UCSD-AML1 (cell line): ENCODE measurements around the gene ALDH1A3.

ENCODE experiments used
- DNase-seq: peaks from one replicate; lab custom pipeline; 2025; ENCODE audit not compliant: unreplicated experiment; lab: John Stamatoyannopoulos, UW

Gene ALDH1A3

DNA sequence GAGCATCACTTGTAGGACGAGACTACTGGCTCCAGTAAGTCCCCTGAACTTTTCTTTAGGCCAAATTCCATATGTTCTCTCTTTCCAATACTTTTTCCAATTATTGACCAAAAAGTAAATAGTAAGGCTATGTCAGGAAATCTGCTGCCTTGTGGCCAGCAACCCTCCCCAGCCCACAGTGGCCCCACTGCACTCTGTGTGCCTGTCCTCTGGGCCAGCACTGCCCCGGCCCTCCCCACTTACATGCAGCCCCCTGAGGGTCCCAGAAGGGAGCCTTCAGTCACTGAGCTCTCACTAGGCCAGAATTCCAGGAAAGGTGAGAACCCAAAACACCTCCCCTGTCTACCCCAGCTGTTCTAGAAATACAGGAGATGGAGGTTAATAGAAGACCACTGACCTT is 21.3 kb upstream of the ALDH1A3 start:
- no peak for DNase-seq

DNA sequence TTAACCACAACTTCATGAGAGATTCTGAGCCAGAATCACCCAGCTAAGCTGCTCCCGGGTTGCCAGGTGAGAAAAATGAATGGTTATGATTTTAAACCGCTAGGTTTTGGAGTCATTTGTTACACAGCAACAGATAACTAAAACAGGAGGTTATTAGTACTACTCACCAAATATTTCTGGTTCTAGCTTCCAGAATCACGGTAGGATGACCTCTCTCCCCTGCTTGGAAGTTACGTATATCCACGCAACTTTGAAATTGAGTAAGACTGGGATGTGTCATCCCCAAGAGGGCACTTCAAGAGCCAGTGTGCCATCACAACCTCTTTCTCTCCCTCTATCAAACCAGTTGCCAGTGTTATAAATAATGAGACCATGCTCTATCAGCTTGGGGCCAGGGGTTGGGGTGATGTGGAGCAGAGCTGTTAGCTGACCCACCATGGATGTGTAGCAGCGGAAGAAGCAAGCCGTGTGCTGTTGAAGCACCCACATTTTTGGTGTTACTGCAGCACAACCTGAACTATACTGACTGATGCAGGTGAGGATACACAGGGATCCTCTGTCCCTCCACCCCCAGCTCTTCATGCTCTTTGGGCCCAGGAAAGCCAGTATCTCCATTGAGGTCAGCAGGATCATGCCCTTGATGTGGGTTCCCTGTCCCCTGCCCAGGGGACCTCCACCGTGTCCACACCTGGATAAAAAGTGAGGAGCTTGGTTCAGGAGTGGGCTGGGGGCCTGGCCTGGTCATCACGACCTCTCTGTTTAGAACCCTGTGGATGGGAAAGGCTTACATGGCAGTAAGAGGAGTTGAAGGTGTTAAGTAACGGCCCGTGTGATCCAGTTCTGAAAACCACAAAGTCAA is 19.4 kb upstream of the ALDH1A3 start:
- no peak for DNase-seq

- DNase-seq, result no peak
Measured at GRCh38 chr15:100860829-100861510, 18.7 kb upstream of the ALDH1A3 start.

DNA sequence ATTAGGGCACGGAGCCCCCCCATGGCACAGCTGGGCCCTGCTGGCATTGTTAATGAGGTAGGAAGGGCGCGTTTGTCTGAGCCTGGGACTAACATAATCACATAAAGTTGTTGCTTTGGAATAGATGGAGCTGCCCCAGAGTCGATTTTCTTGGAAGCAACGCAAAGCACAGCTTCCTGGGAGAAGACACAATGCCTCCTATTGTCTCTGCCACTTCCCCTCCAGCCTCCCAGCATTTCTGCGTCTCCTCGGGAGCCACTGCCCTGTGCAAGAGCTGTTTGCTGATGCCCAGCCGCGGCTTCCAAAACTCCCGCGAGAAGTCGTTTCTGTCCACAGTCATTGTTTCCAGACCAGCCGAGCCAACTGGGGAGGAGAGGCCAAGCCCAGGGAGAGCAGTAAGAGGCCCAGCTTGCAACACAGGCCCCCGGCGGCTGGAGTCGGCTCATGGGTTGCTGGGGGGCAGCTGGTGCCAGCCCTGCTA is 18.1 kb upstream of the ALDH1A3 start:
- DNase-seq, result no peak

GRCh38 chr15:100862162-100862561 is 17.5 kb upstream of the ALDH1A3 start:
- DNase-seq, result no peak

DNA sequence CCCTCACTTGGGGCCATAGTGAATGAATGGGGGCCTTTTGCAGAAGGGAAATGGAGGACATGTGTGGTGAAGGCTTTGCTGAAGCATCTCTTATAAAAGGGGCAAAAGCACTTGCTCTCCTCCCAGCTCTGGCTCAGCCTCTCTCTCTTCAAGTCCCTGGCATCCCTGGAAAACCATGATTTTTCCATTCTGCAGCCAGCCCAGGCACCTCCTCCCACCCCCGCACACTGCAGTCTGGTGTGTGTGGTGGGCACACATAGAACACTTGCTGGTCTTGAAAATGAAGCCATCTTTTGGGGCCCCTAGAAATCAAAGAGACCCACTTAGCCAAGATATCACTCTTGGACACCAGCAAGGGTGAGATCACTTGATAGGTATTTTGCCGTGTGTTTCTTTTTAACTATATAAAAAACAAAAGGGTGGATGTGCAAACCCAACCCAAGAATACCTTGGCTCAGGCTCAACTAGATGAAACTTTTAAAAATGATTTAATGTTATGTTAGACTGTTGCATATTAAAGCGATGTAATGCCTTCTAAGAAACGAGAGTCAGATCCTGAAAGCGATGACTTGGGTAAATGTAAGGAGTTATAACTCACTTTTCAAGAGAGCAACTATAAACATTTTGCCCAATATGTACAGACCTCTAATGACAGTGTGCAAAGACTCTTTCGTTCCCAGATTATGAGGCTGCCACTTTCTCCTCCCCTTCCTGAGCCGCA is 16.4 kb upstream of the ALDH1A3 start:
- no peak for DNase-seq

GRCh38 chr15:100863796-100864267 is 15.8 kb upstream of the ALDH1A3 start:
- no peak for DNase-seq

DNA sequence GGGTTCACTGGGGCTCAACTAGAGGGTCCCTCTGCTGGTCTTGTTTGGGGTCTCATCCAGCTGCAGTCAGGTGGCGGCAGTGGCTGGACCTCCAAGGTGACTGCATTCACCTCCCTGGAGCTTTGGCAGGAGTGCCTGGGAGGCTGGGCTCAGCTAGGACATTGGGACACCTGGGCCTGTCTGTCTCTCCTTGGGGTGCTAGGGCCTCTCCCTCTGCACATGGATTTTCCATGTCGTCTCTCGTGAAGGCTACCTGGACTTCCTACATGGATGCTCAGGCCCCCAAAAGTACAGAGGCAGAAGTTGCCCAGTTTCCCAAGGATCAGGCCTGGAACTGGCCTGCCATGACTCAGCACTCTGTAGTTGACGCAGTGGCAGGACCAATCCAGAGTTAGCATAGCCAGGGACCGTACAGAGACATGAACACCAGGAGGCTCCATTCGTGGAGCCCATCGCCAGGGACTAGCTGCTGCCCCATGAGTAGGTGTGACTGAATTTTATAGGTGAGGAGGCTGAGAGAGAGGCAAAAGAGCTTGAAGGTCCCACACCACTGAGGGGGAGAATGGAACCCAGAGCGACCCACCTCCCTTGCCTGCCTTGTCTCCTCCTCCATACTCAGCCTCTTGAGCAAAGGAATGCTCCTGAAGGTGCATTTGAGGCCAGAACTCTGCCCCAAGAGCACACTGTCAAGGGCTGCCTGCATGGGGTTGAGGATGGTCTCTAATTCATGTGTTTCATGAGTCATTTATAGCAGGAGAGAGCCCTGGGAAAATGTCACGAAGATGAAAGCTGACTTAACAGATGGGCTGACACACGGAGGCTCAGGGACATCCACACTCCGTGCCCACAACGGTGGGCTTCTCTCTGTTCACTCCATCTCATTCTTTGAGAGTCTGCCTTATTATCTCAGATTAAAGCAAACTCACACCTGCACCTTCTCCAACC is 13.0 kb upstream of the ALDH1A3 start:
- no peak for DNase-seq

- DNase-seq, result no peak
Measured at GRCh38 chr15:100867433-100867832, 12.2 kb upstream of the ALDH1A3 start.

GRCh38 chr15:100869151-100869999 is 10.3 kb upstream of the ALDH1A3 start:
- no peak for DNase-seq

- no peak for DNase-seq
Measured at GRCh38 chr15:100873029-100873677, 6.5 kb upstream of the ALDH1A3 start.

DNA sequence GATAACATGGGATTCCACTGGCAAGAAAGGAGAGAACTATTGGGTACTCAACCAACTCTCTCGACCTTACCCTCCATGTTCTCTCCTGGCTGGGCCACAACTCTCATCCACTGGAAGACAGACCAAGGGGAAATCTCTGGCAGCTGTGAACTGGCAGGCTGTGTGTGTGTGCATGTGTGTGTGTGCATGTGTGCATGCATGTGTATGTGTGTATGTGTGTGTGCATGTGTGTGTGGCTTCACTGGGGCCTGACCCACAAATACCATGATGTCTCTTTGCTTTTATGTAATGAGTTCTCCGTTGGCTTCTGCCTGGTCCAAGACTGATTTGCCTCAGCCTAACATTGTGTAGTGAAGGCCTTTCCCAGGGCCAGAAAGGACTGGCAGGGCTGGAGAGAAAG is 4.1 kb upstream of the ALDH1A3 start:
- DNase-seq, result no peak

DNA sequence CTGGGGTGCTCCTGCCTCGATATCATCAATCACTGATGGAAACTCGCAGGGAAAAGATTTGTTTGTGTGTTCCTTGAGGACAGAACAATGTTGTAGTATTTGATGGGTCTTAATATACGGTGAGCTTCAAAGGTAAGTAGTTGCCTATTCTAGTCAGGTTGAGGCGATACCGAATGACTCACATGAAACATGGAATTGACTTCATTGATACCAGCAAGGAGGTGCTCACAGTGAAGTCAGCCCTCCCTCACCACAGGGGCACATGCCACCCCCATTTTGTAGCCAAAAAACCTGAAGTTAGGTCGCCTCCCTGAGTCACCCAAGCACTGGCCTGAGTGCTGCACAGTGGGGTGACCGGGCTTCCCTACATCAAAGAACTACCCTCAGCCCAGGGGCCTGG is 3.7 kb upstream of the ALDH1A3 start:
- no peak for DNase-seq

GRCh38 chr15:100877551-100877950 is 2.1 kb upstream of the ALDH1A3 start:
- DNase-seq, result no peak

DNA sequence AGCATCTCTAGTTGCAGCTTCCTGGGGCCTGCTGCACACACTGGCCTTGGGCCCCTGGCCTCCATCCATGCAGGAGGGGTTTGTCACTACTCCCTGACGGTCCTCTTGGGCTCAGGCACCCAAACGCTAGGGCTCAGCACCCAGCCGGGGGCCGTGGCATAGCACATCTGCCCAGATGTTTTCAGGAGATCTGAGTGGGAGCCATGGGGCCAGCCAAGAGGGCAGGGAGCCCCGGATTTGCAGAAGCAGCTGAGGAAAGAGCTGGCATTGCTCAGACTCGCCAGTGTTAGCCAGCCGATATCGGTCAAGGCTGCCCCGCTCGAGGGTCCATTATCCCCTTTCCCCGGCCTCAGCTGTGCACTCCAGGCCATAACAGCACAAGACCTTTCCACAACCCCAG is 1.5 kb upstream of the ALDH1A3 start:
- DNase-seq, result no peak

- no peak for DNase-seq
Measured at GRCh38 chr15:100878648-100879047, 983 bp upstream of the ALDH1A3 start.

DNA sequence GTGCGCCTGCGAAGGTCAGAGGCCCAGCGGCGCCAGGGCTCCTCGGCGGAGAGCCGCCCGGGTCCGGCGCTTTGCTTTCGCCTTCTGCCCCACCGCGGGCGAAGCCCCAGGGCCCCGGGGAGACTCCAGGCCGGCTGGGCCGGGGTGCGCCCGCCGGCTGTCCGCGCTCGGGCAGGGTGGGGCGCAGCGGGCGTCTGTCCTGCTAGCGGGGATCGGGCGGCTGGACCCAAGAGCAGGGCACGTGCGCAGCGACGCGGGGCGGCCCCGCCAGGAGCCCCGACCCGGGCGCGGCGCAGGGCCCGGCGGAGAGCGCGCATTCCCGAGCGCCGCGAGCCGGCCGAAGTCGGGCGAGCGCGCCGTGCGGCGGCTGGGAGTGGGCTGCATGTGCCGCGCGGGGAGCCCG is 569 bp upstream of the ALDH1A3 start:
- DNase-seq, result no peak

DNA sequence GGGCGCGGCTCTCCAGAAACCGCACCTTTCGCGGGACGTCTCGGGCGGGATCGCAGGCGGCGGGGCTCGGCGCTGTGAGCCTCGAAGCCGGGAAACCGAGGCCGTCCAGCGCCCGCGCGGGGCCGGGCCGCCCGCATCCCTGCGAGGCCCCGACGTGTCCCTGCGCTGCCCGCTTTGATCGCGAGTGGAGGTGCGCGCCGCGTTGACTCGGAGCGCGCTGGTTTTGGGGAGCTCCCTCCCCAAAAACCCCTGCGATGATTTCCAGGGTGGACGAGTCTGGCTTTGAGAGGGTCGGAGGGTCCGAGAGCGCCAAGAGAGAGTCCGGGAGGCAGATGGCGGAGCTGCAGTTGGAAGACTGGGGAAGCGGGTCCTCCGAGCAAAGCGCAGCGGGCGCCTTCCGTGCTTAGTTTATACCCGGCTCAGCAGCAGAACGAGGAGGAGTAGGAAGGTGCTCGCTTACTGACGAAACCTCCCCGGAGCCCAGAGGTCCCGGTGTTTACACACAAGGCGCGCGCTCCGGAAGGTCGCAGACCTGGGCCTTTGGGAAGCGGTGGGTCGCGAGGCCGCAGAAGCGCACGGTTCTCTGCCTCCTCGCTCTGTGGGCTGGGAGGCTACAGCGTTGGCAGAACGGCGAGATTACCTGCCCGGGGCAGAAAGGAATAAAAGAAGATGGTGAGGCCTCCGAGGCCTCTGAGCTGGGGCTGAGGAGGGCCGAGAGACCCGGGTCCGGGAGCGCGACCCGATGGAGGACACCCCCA is 687 bp downstream of the ALDH1A3 start:
- DNase-seq, result no peak
